Sigmoid colon (tissue), 7 donors: ENCODE data around the gene ZXDC. TPM values are rescaled to one million over a fixed set of nuclear protein-coding genes. Genes with fewer than 3 reads are reported as not detected.

Experiments
- DNase-seq: peaks from one replicate; pipeline ENCODE4 v3.0.0-alpha.2; 2019
- H3K27ac ChIP-seq, 4 donors: fragments of 200-600 bp; sonication (generic); one replicate each; pipeline ENCODE4 v1.5.1; 2016 to 2019; ENCODE audit warnings: mild to moderate bottlenecking in 1 of 4
- H3K27me3 ChIP-seq, 3 donors: fragments of 200-600 bp; sonication (generic); one replicate each; pipeline ENCODE4 v1.5.1; 2019; ENCODE audit warnings: mild to moderate bottlenecking in 1 of 3
- H3K36me3 ChIP-seq, 4 donors: fragments of 200-600 bp; sonication (generic); one replicate each; pipeline ENCODE4 v1.5.1; 2016 to 2019
- H3K4me1 ChIP-seq, 4 donors: fragments of 200-600 bp; sonication (generic); one replicate each; pipeline ENCODE4 v1.5.1; 2017 to 2019
- H3K4me3 ChIP-seq, 4 donors: fragments of 200-600 bp; sonication (generic); one replicate each; pipeline ENCODE4 v1.5.1; 2017 to 2019; ENCODE audit warnings: mild to moderate bottlenecking in 2 of 4, moderate library complexity in 1 of 4
- H3K9me3 ChIP-seq, 4 donors: fragments of 200-600 bp in 3 of 4; sonication (generic) in 3 of 4; one replicate each; pipeline versions ENCODE4 v1.5.1 to v1.6.1; 2013 to 2019
- CTCF ChIP-seq, 4 experiments: fragments of 450-650 bp in 3 of 4; fragments of 200-600 bp in 1 of 4; IDR thresholded peaks; one replicate each; pipeline ENCODE4 v1.5.1; 2016 to 2019; ENCODE audit warnings: antibody characterized with exemption in 4 of 4, mild to moderate bottlenecking in 3 of 4, moderate library complexity in 2 of 4
- EP300 ChIP-seq, 4 donors: sonication (generic); formaldehyde crosslinking; IDR thresholded peaks; one replicate each; pipeline ENCODE4 v1.6.1; 2017; ENCODE audit warnings: antibody characterized with exemption in 4 of 4
- POLR2A ChIP-seq, 2 donors: fragments of 450-650 bp; IDR thresholded peaks; one replicate each; pipeline ENCODE4 v1.6.1; 2016; ENCODE audit warnings: antibody characterized with exemption in 2 of 2, mild to moderate bottlenecking in 2 of 2, moderate library complexity in 2 of 2
- POLR2AphosphoS5 ChIP-seq, 4 donors: sonication (generic); formaldehyde crosslinking; IDR thresholded peaks; one replicate each; pipeline ENCODE4 v1.6.1; 2017; ENCODE audit warnings: antibody characterized with exemption in 4 of 4
- WGBS, 2 donors: extraction: QIAGEN DNeasy Blood & Tissue Kit; methylation state at CpG; one replicate each; pipeline ENCODE4 v1.1.7; 2013; 5-methylcytosine and 5-hydroxymethylcytosine counted together
- intact Hi-C: fragments of 100-400 bp; cut with DNase I; formaldehyde crosslinking; loops from one replicate; pipeline ENCODE4 v1.15.1; 2023
- polyA plus RNA-seq, 3 donors: library from polyadenylated mRNA; stranded (reverse); fragments of 200-250 nt; gene quantifications; one replicate each; pipeline ENCODE4 v1.2.3, GENCODE V29; 2013
- total RNA-seq, 4 donors: library from RNA; depleted of rRNA; stranded (reverse); fragments of >200 nt; gene quantifications; one replicate each; pipeline ENCODE4 v1.1.0, GENCODE V29; 2016
- donor health status: healthy with polysubstance abuse.
- donor health status: Bipolar disorder and iron deficiency.
- donor health status: healthy.

ZXDC gene
- total RNA-seq (10 to 100 TPM; 26.4 to 33.8 (median 28.9) TPM), polyA plus RNA-seq (10 to 100 TPM in 1 of 3 donors, 1 to 10 TPM in 2; 5.5 to 14.4 (median 6.0) TPM)

GRCh38 chr3:126475413-126476114 is at the start of gene ZXDC:
Gene ZXDC (minus strand): TSS chr3:126475891. CDS start chr3:126475865, 26 bp downstream.
- H3K27ac ChIP-seq, result peak within 1 kb of the TSS; percentile 88 to 96 (median 94)
- intact Hi-C loops, result loop anchor here (5.0 kb wide), 3 partner anchors 88 to 393 kb away; partner anchors contain the start of gene SLC41A3

GRCh38 chr3:126525091-126525852 is 49.6 kb upstream of the ZXDC start:
- Histone ChIP-seq H3K9me3 (no peaks in the 10 kb centered on the region), H3K4me3 (no peak overlapping the region), H3K4me1 (peaks cover 0 to 15% (median 13%) of the 10 kb centered on the region in 4 donors), H3K27me3 (peaks cover 8 to 34% (median 15%) of the 10 kb centered on the region in 3 donors), H3K27ac (no peak overlapping the region), H3K36me3 (no peaks in the 10 kb centered on the region)
- intact Hi-C loops, result loop anchor here (10.0 kb wide), 2 partner anchors 130 to 1020 kb away; partner anchors contain the start of gene TXNRD3
- DNase-seq, result peak; percentile 49
- 49 to 78% methylated on average over 12 of the region's 12 CpGs for WGBS, 2 donors
- TF ChIP-seq CTCF (IDR thresholded peaks at IDR 0.05), result no peak
- no peak for TF ChIP-seq POLR2A (IDR thresholded peaks at IDR 0.05)
- TF ChIP-seq POLR2AphosphoS5 (IDR thresholded peaks at IDR 0.05), result no peak
- TF ChIP-seq EP300 (IDR thresholded peaks at IDR 0.05), result no peak

More at GRCh38 chr3:126475413-126476114, at the start of gene ZXDC:
- peaks cover 2 to 15% (median 6%) of the 10 kb centered on the region in 4 donors for H3K36me3 ChIP-seq
- peak; percentile 97 for DNase-seq
- H3K9me3 ChIP-seq, result no peaks in the 10 kb centered on the region
- H3K4me3 ChIP-seq, result peak within 1 kb of the TSS; percentile 46 to 84 (median 73)
- peaks cover 0 to 54% (median 47%) of the 10 kb centered on the region in 4 donors for H3K4me1 ChIP-seq
- WGBS, 2 donors, result 0 to 1% methylated on average over 112 of the region's 112 CpGs
- peak; percentile 47 to 71 (median 68) for TF ChIP-seq POLR2AphosphoS5 (IDR thresholded peaks at IDR 0.05)
- no peak for TF ChIP-seq EP300 (IDR thresholded peaks at IDR 0.05)
- H3K27me3 ChIP-seq, result no peaks in the 10 kb centered on the region

GRCh38 chr3:126524429-126524988 is 48.8 kb upstream of the ZXDC start:
- 3 to 9% methylated on average over 31 of the region's 31 CpGs for WGBS, 2 donors
- H3K4me3 ChIP-seq, result peak overlapping the region in 3 of 4 donors; percentile 34 to 43 (median 43)

GRCh38 chr3:126523745-126524428 is 48.2 kb upstream of the ZXDC start, which contains the start of gene CHST13:
Gene CHST13 (plus strand): TSS chr3:126524155. CDS start chr3:126524333, 178 bp downstream.
- intact Hi-C loops, result loop anchor here (10.0 kb wide), 2 partner anchors 131 to 1021 kb away; partner anchors contain the start of gene TXNRD3
- Histone ChIP-seq H3K36me3 (no peaks in the 10 kb centered on the region), H3K27me3 (peaks cover 8 to 34% (median 15%) of the 10 kb centered on the region in 3 donors), H3K27ac (no peak within 1 kb of the TSS), H3K4me1 (peaks cover 0 to 15% (median 13%) of the 10 kb centered on the region in 4 donors), H3K9me3 (no peaks in the 10 kb centered on the region), H3K4me3 (peak within 1 kb of the TSS in 3 of 4 donors; percentile 34 to 43 (median 43))
- no peak for TF ChIP-seq POLR2AphosphoS5 (IDR thresholded peaks at IDR 0.05)
- no peak for TF ChIP-seq POLR2A (IDR thresholded peaks at IDR 0.05)
- TF ChIP-seq CTCF (IDR thresholded peaks at IDR 0.05), result no peak
- no peak for TF ChIP-seq EP300 (IDR thresholded peaks at IDR 0.05)
- DNase-seq, result peak; percentile 67
- 3 to 6% methylated on average over 56 of the region's 56 CpGs for WGBS, 2 donors

More at GRCh38 chr3:126524429-126524988, 48.8 kb upstream of the ZXDC start:
- H3K27ac ChIP-seq, result no peak overlapping the region
- H3K27me3 ChIP-seq, result peaks cover 8 to 34% (median 15%) of the 10 kb centered on the region in 3 donors
- intact Hi-C loops, result loop anchor here (10.0 kb wide), 2 partner anchors 130 to 1020 kb away; partner anchors contain the start of gene TXNRD3
- H3K4me1 ChIP-seq, result peaks cover 0 to 15% (median 13%) of the 10 kb centered on the region in 4 donors
- H3K9me3 ChIP-seq, result no peaks in the 10 kb centered on the region
- no peaks in the 10 kb centered on the region for H3K36me3 ChIP-seq
- peak; percentile 64 for DNase-seq
- no peak for TF ChIP-seq POLR2A (IDR thresholded peaks at IDR 0.05)
- TF ChIP-seq EP300 (IDR thresholded peaks at IDR 0.05), result no peak
- no peak for TF ChIP-seq POLR2AphosphoS5 (IDR thresholded peaks at IDR 0.05)
- TF ChIP-seq CTCF (IDR thresholded peaks at IDR 0.05), result no peak
